Dedifferentiated amniotic fluid mesenchymal stem cell (primary cell): ENCODE measurements around the gene CYB561D2.

ENCODE experiments used
- DNase-seq: peaks from one replicate; pipeline ENCODE4 v3.0.0-alpha.2; 2016; ENCODE audit errors: extremely low spot score

The CYB561D2 gene

GRCh38 chr3:50390508-50391224, 40.0 kb downstream of the CYB561D2 start:
- no peak for DNase-seq

DNA sequence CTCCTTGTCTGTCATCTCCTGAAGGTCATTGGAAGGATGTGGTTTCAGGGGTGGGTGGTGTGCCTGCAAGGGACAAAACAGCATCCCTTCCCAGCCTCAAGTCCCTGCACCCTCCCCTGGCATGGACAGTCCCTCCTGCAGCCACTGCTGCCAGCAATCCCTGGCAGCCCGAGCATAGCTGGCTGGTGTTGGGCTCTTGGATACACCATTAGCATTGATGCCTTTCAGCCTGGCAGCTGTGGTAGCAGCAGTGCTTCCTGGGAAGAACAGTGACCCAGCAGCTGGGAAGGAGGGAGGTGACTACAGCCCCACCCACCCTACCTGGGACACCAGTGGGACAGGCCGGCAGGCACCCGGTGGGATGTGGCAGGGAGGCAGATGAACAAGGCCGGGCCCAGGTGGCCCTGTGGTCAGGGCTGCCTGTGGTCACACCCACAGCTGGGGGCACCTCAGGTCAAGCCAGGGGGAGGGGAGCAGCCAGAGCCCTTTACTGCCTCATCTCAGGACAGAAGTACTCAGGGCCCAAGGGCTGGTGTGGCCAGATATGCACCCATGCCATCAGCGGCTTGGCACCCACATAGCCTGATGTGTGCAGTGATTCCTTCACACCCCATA, 41.5 kb downstream of the CYB561D2 start:
- DNase-seq: no peak

GRCh38 chr3:50393061-50393460, 42.4 kb downstream of the CYB561D2 start:
- DNase-seq: no peak

GRCh38 chr3:50395070-50395860, 44.6 kb downstream of the CYB561D2 start:
- no peak for DNase-seq

GRCh38 chr3:50396502-50396901, 45.8 kb downstream of the CYB561D2 start:
- DNase-seq: no peak

GRCh38 chr3:50401978-50402595, 51.4 kb downstream of the CYB561D2 start:
- no peak for DNase-seq
